Umbilical cord (tissue), 2 donors: Measurements from ENCODE around the gene CD69. TPM values are rescaled to one million over a fixed set of nuclear protein-coding genes. Genes with fewer than 3 reads are reported as not detected.
"Not testable (repeated sequence)": the region's sequence is repeated elsewhere in the genome, so short reads cannot be mapped to it uniquely, and the experiment has no call there.

Experiments used
- DNase-seq: peaks from one replicate; pipeline ENCODE4 v3.0.0-alpha.2; 2015; ENCODE audit warnings: low spot score
- total RNA-seq: library from RNA; depleted of rRNA; stranded (reverse); fragments of >200 nt; gene quantifications from one replicate; pipeline ENCODE4 v1.2.3, GENCODE V29; 2014; ENCODE audit warnings: low replicate concordance; ENCODE audit not compliant: insufficient read depth

The CD69 gene
- total RNA-seq, 1 donor from 2014 or later: 5.1 TPM

GRCh38 chr12:9750276-9751203, 10.2 kb downstream of the CD69 start:
- DNase-seq: peak; percentile 72

- no peak for DNase-seq
Observed at GRCh38 chr12:9749640-9750039, 11.1 kb downstream of the CD69 start.

- DNase-seq: no peak
Observed at GRCh38 chr12:9745199-9745598, 15.5 kb downstream of the CD69 start.

- no peak for DNase-seq
Observed at GRCh38 chr12:9742661-9743060, 18.0 kb downstream of the CD69 start.

- no peak for DNase-seq
Observed at GRCh38 chr12:9741726-9742125, 19.0 kb downstream of the CD69 start.

- no peak for DNase-seq
Observed at GRCh38 chr12:9740106-9740750, 20.5 kb downstream of the CD69 start.

- not testable (repeated sequence) for DNase-seq
Observed at GRCh38 chr12:9739404-9740105, 21.1 kb downstream of the CD69 start.

- not testable (repeated sequence) for DNase-seq
Observed at GRCh38 chr12:9738905-9739304, 21.8 kb downstream of the CD69 start.

GRCh38 chr12:9736936-9737705, 23.6 kb downstream of the CD69 start:
- DNase-seq: no peak

- DNase-seq: no peak
Observed at GRCh38 chr12:9735601-9736000, 25.1 kb downstream of the CD69 start.

- no peak for DNase-seq
Observed at GRCh38 chr12:9732921-9733461, 27.7 kb downstream of the CD69 start, which contains the start of gene CLECL1. CLECL1 (minus strand) TSS chr12:9733097.

- no peak for DNase-seq
Observed at GRCh38 chr12:9731797-9732196, 28.9 kb downstream of the CD69 start.

- no peak for DNase-seq
Observed at GRCh38 chr12:9731393-9731792, 29.3 kb downstream of the CD69 start.

- no peak for DNase-seq
Observed at GRCh38 chr12:9730591-9730990, 30.1 kb downstream of the CD69 start.

GRCh38 chr12:9730011-9730410, 30.7 kb downstream of the CD69 start:
- DNase-seq: no peak

- no peak for DNase-seq
Observed at GRCh38 chr12:9729082-9729481, 31.6 kb downstream of the CD69 start.

- no peak for DNase-seq
Observed at GRCh38 chr12:9727813-9728212, 32.9 kb downstream of the CD69 start.

- DNase-seq: no peak
Observed at GRCh38 chr12:9725213-9725870, 35.4 kb downstream of the CD69 start.

- DNase-seq: no peak
Observed at GRCh38 chr12:9724023-9724422, 36.7 kb downstream of the CD69 start.

GRCh38 chr12:9721394-9722092, 39.2 kb downstream of the CD69 start:
- DNase-seq: peak; percentile 26
